Activated CD4-positive, alpha-beta memory T cell treated with anti-CD3 and anti-CD28 coated beads for 36 hours (primary cell): ENCODE measurements around the gene GPR35. TPM values are rescaled to one million over a fixed set of nuclear protein-coding genes. Genes with fewer than 3 reads are reported as not detected.

ENCODE experiments used
- CTCF ChIA-PET: fragments of 350-600 bp; sonication (Branson Sonifier 250); formaldehyde crosslinking; loops from one replicate; lab custom pipeline; 2021; ENCODE audit warnings: antibody characterized with exemption, inconsistent platforms; lab: Charles Lee
- POLR2A ChIA-PET: fragments of 350-600 bp; sonication (Branson Sonifier 250); formaldehyde crosslinking; loops from one replicate; lab custom pipeline; 2021; ENCODE audit warnings: antibody characterized with exemption; lab: Charles Lee
- DNase-seq: peaks from one replicate; pipeline ENCODE4 v3.0.0-alpha.2; 2020
- H3K27ac Mint-ChIP-seq: one replicate; pipeline ENCODE4 v1.8.0; 2021; ENCODE audit warnings: mixed read lengths
- H3K27me3 Mint-ChIP-seq: one replicate; pipeline ENCODE4 v1.8.0; 2021; ENCODE audit warnings: mixed read lengths
- H3K36me3 Mint-ChIP-seq: one replicate; pipeline ENCODE4 v1.8.0; 2021; ENCODE audit warnings: mixed read lengths
- H3K4me1 Mint-ChIP-seq: one replicate; pipeline ENCODE4 v1.8.0; 2021; ENCODE audit warnings: low read depth, mixed read lengths
- H3K4me3 Mint-ChIP-seq: one replicate; pipeline ENCODE4 v1.8.0; 2021; ENCODE audit warnings: mild to moderate bottlenecking, mixed read lengths
- H3K9me3 Mint-ChIP-seq: one replicate; pipeline ENCODE4 v1.8.0; 2021; ENCODE audit warnings: mixed read lengths
- intact Hi-C: fragments of 100-400 bp; cut with micrococcal nuclease; formaldehyde crosslinking; loops from one replicate; pipeline ENCODE4 v1.15.1; 2023
- total RNA-seq, 2 experiments: library from RNA; stranded (reverse); gene quantifications; one replicate each; pipeline ENCODE4 v1.2.3, GENCODE V29; 2021

GPR35 gene
- total RNA-seq, 2 experiments from 2014 or later, result 3.4 to 4.7 TPM

DNA sequence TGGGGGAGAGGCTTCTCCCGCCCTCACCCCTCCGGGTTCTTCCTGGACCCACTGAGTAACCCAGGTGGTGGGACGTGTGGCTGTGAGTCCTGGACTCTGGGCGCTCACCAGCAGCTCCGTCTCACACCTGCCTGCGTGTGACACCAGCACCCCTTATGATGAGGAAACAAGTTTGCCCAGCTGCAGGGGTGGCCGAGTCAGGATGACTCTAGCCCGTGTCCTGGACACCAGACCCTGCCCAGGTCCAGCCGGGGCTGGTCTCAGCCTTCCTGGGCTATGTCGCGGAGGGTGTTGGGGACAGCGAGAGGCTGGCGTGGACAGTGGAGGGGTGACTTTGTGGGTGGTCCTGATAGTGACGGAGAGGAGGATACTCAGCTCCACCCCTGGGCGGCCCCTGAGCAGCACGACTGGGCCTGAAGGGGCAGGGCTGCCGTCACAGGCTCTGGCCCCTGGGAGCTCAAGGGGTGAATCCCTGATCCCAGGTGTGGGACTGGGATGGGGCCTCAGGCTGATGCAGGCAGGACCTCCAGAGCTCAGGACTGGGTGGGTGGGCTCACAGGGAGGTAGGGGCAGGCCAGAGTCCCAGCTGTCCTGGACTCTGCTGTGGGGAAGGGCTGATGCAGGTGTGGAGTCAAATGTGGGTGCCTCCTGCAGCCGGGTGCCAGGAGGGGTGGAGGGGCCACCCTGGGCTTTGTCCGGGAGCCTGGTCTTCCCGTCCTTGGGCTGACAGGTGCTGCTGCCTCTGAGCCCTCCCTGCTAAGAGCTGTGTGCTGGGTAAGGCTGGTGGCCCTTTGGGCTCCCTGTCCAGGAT, 3.7 kb downstream of the GPR35 start:
- H3K9me3 Mint-ChIP-seq, result peaks cover 14% of the 10 kb centered on the region

DNA sequence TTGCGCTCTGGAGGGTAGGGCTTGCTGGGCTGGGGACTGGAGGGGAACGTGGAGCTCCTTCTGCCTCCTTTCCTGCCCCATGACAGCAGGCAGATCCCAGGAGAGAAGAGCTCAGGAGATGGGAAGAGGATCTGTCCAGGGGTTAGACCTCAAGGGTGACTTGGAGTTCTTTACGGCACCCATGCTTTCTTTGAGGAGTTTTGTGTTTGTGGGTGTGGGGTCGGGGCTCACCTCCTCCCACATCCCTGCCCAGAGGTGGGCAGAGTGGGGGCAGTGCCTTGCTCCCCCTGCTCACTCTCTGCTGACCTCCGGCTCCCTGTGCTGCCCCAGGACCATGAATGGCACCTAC, 4.3 kb downstream of the GPR35 start:
- Mint-ChIP-seq H3K27ac (no peak overlapping the region), H3K36me3 (no peaks in the 10 kb centered on the region), H3K4me3 (no peak overlapping the region), H3K4me1 (peaks cover 22% of the 10 kb centered on the region), H3K9me3 (peaks cover 17% of the 10 kb centered on the region), H3K27me3 (no peaks in the 10 kb centered on the region)
- intact Hi-C loops, result loop anchor here (5.0 kb wide), 1 partner anchor 42 kb away; the partner anchor contains the start of gene CAPN10
- ChIA-PET CTCF (no interaction called here), POLR2A (no interaction called here)
- DNase-seq, result no peak

More for the DNA sequence above, 3.7 kb downstream of the GPR35 start:
- Mint-ChIP-seq H3K4me1 (peaks cover 27% of the 10 kb centered on the region), H3K36me3 (no peaks in the 10 kb centered on the region), H3K4me3 (no peak overlapping the region), H3K27ac (no peak overlapping the region), H3K27me3 (no peaks in the 10 kb centered on the region)
- ChIA-PET CTCF (no interaction called here), POLR2A (no interaction called here)
- intact Hi-C loops, result loop anchor here (5.0 kb wide), 1 partner anchor 42 kb away; the partner anchor contains the start of gene CAPN10
- no peak for DNase-seq

DNA sequence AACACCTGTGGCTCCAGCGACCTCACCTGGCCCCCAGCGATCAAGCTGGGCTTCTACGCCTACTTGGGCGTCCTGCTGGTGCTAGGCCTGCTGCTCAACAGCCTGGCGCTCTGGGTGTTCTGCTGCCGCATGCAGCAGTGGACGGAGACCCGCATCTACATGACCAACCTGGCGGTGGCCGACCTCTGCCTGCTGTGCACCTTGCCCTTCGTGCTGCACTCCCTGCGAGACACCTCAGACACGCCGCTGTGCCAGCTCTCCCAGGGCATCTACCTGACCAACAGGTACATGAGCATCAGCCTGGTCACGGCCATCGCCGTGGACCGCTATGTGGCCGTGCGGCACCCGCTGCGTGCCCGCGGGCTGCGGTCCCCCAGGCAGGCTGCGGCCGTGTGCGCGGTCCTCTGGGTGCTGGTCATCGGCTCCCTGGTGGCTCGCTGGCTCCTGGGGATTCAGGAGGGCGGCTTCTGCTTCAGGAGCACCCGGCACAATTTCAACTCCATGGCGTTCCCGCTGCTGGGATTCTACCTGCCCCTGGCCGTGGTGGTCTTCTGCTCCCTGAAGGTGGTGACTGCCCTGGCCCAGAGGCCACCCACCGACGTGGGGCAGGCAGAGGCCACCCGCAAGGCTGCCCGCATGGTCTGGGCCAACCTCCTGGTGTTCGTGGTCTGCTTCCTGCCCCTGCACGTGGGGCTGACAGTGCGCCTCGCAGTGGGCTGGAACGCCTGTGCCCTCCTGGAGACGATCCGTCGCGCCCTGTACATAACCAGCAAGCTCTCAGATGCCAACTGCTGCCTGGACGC, 4.9 kb downstream of the GPR35 start:
- ChIA-PET CTCF (no interaction called here), POLR2A (no interaction called here)
- DNase-seq, result peak; percentile 5
- Mint-ChIP-seq H3K27ac (no peak overlapping the region), H3K4me3 (no peak overlapping the region), H3K4me1 (peaks cover 16% of the 10 kb centered on the region), H3K36me3 (no peaks in the 10 kb centered on the region), H3K27me3 (no peaks in the 10 kb centered on the region), H3K9me3 (peaks cover 20% of the 10 kb centered on the region)
- intact Hi-C loops, result loop anchor here (5.0 kb wide), 1 partner anchor 43 kb away; the partner anchor contains the start of gene CAPN10

DNA sequence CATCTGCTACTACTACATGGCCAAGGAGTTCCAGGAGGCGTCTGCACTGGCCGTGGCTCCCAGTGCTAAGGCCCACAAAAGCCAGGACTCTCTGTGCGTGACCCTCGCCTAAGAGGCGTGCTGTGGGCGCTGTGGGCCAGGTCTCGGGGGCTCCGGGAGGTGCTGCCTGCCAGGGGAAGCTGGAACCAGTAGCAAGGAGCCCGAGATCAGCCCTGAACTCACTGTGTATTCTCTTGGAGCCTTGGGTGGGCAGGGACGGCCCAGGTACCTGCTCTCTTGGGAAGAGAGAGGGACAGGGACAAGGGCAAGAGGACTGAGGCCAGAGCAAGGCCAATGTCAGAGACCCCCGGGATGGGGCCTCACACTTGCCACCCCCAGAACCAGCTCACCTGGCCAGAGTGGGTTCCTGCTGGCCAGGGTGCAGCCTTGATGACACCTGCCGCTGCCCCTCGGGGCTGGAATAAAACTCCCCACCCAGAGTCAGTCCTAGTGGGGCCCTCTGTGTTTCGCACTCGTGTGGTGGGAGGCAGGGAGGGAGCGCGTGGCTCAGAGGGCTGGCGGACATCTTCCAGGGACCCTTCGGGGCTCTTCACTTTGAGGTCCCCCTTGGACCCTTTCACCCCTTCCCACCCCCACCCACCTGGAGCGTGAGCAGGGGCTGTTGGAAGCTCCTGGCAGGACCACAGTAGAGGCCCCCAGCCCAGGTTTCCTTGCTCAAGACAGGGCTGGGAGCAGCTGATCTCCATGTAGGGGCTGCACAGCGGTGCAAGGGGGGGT, 5.7 kb downstream of the GPR35 start:
- Mint-ChIP-seq H3K4me1 (peaks cover 11% of the 10 kb centered on the region), H3K4me3 (no peak overlapping the region), H3K36me3 (no peaks in the 10 kb centered on the region), H3K27me3 (no peaks in the 10 kb centered on the region), H3K27ac (no peak overlapping the region), H3K9me3 (peaks cover 20% of the 10 kb centered on the region)
- CTCF ChIA-PET, result no interaction called here
- DNase-seq, result peak; percentile 3
- intact Hi-C loops, result no loop called here
- POLR2A ChIA-PET, result no interaction called here

DNA sequence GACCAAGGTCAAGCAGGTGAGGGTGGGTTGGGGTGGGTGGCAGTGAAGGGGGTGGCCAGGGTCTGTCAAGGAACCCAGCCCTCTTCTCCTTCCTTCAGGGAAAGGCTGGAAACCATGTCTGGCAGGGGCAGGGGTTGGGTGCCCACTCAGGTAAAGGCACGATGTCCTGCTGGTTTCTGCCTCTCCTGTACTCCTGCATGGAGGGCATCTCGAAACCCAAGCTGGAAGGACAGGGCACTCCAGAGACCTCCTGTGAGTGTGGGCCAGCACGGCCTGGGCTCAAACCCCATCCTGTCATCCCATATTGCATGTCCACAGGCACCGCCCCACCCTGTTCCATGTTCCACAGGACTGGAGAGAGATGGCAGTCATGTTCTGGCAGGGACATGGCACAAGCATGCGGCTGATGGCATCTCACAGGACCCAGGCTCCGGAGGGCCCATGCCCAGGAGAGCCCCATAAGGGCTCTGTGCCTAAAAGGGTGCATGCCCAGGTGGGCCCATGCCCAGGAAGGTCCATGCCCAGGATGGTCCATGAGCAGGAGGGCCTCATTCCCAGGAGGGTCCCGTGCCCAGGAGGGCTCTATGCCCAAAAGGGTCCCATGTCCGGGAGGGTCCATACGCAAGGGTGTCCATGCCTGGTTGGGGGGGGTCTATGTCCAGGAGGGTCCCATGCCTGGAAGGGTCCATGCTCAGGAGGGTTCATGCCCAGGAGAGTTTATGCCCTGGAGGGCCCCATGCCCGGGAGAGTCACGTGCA, 6.4 kb downstream of the GPR35 start:
- CTCF ChIA-PET, result no interaction called here
- peak; percentile 4 for DNase-seq
- POLR2A ChIA-PET, result no interaction called here
- intact Hi-C loops, result no loop called here
- H3K27ac Mint-ChIP-seq, result no peak overlapping the region
- no peaks in the 10 kb centered on the region for H3K27me3 Mint-ChIP-seq
- peaks cover 20% of the 10 kb centered on the region for H3K9me3 Mint-ChIP-seq
- no peaks in the 10 kb centered on the region for H3K36me3 Mint-ChIP-seq
- no peak overlapping the region for H3K4me3 Mint-ChIP-seq
- H3K4me1 Mint-ChIP-seq, result peaks cover 7% of the 10 kb centered on the region

DNA sequence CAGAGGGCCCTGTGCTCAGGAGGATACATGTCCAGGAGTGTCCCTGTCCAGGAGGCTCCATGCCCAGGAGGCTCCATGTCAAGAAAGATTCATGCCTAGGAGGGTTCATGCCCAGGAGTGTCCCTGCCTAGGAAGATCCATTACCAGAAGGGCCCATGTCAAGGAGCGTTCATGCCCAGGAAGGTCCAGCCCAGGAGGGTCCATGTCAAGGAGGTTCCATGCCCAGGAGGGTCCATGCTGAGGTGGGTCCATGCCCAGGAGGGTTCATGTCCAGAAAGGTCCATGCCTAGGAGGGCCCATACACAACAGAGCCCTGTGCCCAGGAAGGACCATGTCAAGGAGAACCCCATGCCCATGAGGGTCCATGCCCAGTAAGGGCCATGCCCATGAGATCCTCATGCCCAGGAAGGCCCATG, 7.0 kb downstream of the GPR35 start:
- Mint-ChIP-seq H3K27me3 (no peaks in the 10 kb centered on the region), H3K4me1 (peaks cover under 1% of the 10 kb centered on the region), H3K9me3 (peaks cover 20% of the 10 kb centered on the region), H3K27ac (no peak overlapping the region), H3K4me3 (no peak overlapping the region), H3K36me3 (no peaks in the 10 kb centered on the region)
- intact Hi-C loops, result no loop called here
- ChIA-PET POLR2A (no interaction called here), CTCF (no interaction called here)
- peak; percentile 3 for DNase-seq

DNA sequence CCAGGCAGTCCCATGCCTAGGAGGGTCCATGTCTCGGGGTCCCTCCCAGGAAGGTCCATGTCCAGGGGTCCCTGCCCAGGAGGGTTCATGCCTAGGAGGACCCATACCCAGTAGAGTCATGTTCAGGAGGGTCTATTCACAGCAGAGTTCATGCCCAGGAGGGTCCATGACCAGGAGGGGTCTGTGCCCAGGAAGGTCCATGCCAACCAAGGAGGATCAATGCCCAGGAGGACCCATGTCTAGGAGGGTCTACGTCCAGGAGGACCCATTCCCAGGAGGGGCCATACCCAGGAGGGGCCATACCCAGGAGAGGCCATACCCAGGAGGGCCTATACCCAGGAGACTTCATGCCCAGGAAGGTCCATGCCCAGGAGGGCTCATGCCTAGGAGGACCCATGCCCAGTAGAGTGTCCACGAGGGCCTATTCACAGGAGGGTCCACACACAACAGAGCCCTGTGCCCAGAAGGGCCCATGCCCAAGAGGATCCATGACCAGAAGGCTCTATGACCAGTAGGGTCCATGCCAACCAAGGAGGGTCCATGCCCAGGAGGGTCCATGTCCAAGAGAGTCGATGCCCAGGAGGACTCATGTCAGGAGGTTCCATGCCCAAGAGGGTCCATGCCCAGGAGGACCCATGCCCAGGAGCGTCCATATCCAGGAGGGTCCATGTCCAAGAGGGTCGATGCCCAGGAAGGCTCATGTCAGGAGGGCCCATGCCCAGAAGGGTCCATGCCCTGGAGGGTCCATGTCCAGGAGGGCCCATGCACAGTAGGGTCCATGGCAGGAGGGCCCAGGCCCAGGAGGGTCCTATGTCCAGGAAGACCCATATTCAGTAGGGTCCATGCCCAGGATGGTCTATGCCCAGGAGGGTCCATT, 10.1 kb downstream of the GPR35 start:
- Mint-ChIP-seq H3K9me3 (peaks cover 20% of the 10 kb centered on the region), H3K27ac (no peak overlapping the region), H3K4me3 (no peak overlapping the region), H3K4me1 (no peaks in the 10 kb centered on the region), H3K27me3 (no peaks in the 10 kb centered on the region), H3K36me3 (no peaks in the 10 kb centered on the region)
- ChIA-PET POLR2A (no interaction called here), CTCF (no interaction called here)
- intact Hi-C loops, result no loop called here
- DNase-seq, result no peak

DNA sequence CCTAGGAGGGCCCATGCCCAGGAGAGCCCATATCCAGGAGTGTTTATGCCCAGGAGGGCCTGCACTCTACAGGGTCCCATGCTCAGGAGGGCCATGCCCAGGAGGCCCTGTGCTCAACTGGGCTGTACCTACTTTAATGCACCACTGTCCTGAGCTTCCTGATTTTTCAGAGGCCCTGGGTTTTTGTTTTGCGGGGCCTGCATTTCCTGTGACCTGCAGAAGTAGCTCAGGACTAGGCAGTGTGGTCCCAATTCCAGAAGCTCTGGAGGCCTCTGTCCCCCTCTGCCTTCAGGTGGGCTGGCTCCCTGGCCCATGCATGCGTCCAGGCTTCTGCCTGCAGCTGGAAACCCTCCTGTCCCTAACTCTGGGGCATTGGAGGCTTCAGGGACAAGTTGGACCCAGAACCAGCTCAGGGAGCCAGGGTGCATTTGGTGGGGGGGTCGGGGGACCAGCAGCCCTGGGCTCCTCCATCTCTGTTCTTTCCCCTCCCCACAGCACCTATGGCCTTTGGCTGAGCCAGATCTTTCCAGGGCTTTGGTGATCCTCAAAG, 10.8 kb downstream of the GPR35 start:
- CTCF ChIA-PET, result no interaction called here
- no peaks in the 10 kb centered on the region for H3K4me1 Mint-ChIP-seq
- H3K9me3 Mint-ChIP-seq, result peaks cover 20% of the 10 kb centered on the region
- no peak overlapping the region for H3K27ac Mint-ChIP-seq
- no peak overlapping the region for H3K4me3 Mint-ChIP-seq
- intact Hi-C loops, result no loop called here
- no peaks in the 10 kb centered on the region for H3K27me3 Mint-ChIP-seq
- POLR2A ChIA-PET, result no interaction called here
- no peak for DNase-seq
- H3K36me3 Mint-ChIP-seq, result no peaks in the 10 kb centered on the region

DNA sequence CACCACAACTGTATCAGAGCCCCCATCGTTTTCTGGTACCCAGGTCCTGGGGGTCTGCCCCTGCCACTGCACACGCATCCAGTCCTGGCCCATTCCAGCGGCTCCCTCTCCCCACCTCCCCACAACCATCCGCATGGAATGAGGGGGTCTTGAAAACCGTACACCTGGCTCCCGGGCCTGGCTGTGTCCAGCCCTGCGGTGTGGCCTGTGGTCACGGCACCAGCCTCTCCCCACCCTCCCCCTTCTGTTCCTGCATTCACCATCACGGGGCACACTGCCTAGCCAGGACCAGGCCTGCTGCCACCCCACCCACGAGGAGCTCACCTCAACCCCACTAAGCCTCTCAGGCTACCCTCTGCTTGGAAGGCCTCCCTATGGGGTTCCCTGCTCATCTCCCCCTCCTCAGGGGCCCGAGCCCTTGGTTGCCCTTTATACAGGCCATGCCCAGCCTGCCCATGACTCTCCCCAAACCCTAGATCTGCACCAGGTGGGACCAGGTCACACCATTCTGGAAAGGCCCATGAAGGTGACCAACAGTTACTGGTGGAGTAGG, 11.4 kb downstream of the GPR35 start:
- Mint-ChIP-seq H3K27ac (no peak overlapping the region), H3K36me3 (no peaks in the 10 kb centered on the region), H3K9me3 (peaks cover 20% of the 10 kb centered on the region), H3K27me3 (no peaks in the 10 kb centered on the region), H3K4me1 (no peaks in the 10 kb centered on the region), H3K4me3 (no peak overlapping the region)
- ChIA-PET POLR2A (no interaction called here), CTCF (no interaction called here)
- intact Hi-C loops, result no loop called here
- DNase-seq, result no peak

DNA sequence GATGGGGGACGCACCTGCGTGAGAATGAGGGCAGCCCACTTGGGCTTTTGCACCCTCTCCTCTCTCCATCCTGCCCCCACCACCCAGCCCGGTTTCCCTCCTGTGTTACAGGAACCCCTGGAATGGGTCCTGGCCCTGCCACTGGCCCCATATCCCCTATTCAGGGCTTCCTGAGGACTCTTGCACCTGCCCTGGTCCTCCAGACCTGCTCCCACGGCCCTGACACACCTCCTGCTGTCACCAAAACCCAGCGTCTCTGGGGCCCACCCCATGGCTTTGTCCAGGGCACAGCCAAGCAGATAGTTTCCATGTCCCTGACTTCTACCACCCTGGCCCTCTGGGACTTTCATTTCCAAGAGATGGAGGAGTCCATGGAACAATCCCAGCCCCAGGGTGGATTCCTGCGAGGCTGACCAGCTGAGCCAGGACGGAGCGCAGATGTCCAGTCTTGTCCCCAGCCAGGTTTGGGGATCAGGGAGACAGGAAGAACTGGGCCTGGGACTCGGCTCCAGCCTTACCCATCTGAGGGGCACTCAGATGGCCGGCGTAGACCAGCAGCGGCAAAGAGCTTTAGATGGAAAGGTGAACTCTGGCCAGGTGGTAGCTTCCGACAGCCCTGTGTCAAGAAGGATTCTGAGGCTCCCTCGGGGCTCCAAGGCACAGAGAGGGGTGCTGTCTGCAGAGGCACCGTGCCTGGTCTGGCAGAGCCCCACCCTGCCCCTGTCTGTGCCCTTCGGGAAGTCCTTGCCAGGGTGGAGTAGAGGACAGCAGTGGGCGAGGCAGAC, 12.0 kb downstream of the GPR35 start:
- H3K9me3 Mint-ChIP-seq, result peaks cover 20% of the 10 kb centered on the region
- ChIA-PET CTCF (no interaction called here), POLR2A (no interaction called here)
- no peak overlapping the region for H3K27ac Mint-ChIP-seq
- H3K4me1 Mint-ChIP-seq, result no peaks in the 10 kb centered on the region
- no peaks in the 10 kb centered on the region for H3K27me3 Mint-ChIP-seq
- no peaks in the 10 kb centered on the region for H3K36me3 Mint-ChIP-seq
- DNase-seq, result no peak
- intact Hi-C loops, result no loop called here
- no peak overlapping the region for H3K4me3 Mint-ChIP-seq
